GM18511 (cell line): ENCODE results near the gene EHMT1.

Source experiments
- ATAC-seq: cut with Tn5 transposase; IDR thresholded peaks from one replicate; pipeline ENCODE4 v1.9.1; 2021; ENCODE audit warnings: mild to moderate bottlenecking, moderate library complexity; ENCODE audit not compliant: unreplicated experiment

EHMT1 gene

DNA sequence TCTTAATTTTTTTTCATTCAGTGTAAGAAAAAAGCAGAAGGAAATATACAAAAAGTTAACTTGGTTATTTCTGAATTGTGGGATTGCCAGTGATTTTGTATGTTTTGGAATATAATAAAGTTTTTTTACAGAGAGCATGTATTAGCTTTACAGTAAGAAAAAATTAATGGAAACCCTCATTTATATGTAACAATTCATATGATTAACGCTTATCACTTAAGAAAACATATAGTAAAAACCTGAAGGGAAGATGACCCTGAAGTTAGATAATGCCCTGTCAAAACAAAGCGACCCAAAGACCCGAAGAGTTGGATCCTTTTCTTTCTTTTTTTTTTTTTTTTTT is 52.4 kb downstream of the EHMT1 start:
- no peak for ATAC-seq

DNA sequence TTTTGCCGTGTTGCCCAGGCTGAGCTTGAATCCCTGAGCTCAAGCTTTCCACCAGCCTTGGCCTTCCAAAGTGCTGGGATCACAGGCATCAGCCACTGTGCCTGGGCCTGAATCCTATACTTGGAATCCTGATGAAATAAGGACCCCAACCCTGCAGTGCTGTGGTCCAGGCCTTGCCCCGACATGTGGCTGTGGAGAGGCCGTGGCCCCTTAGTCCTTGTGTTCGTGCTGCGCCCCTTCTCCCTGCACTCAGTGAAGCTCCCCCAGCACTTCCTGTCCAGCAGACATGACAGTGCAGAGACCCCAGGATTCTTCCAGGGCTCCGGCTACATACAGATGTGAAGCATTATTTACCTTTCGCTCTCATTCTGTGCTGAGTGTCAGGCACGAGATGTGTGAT is 52.9 kb downstream of the EHMT1 start:
- ATAC-seq: no peak

DNA sequence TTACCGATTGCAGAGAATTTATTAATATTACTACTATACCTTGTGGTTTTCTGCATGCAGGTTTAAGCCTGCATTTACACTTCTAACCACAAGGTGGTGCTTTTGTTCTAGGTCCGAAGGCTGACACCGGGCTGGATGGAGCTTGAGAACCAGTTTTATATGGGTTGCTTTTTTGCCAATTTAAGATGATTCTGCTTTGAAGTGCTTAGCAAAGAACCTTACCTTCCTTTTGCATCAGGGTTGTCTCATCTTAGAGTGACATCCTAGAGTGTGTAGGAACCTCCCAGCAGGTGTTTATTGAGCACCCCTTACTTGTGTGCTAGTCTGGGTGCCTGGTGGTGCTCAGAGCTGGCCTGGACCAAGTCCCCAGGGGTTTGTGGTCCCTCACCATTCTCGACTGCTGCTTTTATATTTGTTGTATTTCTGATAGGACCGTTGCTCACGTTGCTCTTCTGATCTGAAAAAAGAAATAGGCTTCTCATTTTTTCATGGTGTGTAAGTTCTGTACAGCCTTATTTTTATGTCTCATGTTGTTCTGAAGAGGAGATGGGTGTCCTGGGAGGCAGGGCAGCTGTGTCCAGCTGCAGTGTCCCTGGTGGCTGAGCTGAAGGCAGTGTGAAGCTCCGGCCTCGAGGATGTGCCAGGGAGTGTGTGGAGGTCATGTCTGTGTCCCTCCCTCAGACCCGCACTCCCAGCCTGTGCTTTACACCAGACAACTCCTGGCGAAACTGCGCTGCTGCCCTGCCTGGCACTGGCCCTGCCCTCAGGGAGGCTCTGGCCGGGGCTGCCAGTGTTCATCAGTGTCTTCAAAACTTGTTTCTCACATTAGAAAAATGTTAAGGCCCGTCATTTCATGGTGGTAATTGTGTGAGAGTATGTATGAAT is 54.3 kb downstream of the EHMT1 start:
- ATAC-seq: peak; percentile 87

DNA sequence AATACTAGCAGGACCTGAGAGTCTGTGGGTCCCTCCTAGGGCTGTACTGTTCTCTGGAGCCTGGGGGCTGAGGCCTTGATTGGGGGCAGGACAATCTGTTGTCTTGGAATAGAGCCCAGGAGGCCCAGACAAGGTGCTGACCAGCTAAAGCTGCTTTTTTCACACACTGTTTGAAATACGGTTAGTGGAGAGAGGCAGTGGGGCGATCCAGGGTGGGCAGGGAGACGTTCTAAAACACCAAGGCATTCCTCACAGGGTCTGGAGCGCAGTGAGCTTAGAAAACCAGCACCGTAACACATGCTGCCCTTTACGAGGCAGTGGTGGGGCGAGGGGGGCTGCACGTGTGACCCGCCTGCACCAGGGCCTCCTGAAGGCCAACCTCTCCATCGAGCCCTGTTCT is 55.1 kb downstream of the EHMT1 start:
- no peak for ATAC-seq

DNA sequence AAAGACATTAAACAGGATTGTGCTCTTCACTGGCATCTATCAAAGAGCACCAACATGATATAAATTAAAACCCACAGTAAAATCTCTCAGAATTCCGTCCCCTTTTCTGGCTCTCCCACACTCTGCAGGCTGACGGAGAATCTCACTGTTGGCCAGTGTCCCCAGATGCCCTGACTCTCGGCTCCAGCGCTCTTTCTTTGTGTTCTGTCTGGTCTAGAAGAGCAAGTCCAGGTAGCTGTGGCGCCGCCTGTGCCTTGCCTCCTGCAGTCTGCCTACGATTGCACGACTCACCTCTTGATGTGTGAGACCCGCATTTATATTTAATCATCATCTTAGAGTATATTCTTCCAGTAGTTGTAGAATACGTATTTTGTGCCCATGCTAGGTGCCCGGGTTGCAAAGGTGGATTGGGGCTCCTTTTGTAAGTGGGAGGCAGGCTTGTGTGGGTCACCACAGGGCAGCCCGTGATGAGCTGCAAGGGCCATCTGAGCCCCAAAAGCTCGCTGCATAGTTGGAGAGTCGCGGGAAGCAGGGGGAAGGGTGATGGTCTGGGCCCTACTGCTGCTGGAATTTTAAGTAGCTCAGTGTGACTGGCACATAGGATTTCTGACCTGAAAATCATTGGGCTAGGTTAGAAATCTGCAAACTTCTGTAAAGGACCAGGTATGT is 55.6 kb downstream of the EHMT1 start:
- no peak for ATAC-seq

DNA sequence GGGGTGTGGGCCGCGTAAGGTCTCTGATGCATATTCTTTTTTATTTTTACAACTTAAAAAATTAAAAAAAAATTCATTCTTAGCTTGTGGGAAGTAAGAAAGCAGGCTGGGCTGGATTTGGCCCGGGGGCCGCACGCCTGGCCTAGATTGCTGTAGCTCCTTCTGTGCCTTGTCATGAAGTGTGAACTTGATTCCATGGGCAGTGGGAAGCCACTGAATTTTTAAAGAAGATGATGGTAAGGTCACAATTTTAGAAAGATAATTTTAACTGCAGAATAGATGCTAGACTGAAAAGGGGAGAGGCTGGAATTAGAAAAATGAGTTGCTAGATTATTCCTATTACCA is 56.1 kb downstream of the EHMT1 start:
- ATAC-seq: no peak

DNA sequence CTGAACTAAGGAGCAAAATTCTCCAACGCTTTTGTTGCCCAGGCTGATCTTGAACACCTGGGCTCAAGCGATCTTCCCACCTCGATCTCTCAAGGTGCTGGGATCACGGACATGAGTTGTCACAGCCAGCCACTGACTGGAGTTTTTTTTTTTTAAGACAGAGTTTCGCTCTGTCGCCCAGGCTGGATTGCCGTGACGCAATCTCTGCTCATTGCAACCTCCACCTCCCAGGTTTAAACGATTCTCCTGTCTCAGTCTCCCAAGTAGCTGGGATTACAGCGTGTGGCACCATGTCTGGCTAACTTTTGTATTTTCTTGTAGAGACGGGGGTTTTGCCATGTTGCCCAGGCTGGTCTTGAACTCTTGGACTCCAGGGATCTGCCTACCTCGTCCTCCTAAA is 58.2 kb downstream of the EHMT1 start:
- no peak for ATAC-seq

DNA sequence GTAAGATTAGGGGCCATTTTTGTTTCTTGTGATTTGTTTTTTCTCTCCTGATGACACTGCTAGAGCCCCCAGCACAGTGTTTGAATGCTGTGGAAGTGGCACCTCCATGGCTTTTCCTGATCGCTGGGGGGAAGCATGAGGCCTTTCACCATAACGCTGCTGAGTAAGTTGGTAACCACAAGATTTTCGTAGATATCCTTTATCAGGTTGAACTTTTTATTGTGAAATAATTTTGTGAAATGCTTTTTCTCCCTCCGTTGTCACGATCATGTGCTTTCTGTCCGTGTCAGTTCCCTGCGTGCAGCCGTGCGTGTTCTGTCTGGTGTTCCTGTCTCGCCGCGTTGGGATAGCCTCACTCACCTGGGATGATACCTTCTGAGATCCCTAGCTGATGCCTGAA is 59.4 kb downstream of the EHMT1 start:
- ATAC-seq: no peak

DNA sequence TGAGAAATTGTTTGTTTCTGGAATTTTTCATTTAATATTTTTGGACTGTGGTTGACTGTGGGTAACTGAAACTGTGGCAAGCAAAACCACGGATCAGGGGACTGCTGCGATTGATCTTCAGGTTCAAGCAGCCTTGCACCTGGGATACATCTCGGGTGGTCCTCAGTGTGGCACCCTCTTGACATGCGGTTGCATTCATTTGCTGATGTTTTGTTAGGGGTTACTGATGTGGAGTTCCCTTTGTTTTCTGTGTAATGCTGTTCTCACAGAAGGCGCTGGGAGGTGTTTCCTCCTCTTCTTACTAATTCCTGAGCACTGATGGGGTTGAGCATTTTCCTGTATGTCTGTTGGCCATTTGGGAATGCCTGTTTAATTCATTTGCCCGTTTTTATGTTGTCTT is 60.4 kb downstream of the EHMT1 start:
- ATAC-seq: no peak

DNA sequence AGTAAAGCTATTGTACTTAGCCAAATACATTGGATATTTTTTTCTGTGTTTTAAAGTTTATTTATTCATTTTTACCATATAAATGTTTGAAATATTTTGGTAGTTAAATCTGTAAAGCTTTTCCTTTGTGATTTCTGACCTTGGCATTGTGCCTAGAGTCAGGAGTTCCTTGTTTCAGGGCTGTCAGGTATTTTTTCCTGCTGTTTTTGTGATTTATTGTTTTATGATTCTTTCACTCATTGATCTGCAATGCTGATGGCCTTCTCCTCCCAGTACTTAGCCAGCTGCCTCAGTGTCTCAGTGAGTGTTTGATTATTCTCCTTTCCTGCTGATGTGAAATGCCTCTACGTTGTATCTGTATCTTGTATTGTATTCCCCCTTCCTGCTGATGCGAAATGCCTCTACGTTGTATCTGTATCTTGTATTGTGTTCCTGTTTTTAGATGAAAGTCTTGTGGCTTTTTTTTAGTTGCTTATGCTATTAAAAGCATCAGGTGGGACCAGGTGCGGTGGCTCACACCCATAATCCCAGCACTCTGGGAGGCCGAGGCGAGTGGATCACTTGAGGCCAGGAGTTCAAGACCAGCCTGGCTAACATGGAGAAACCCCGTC is 61.0 kb downstream of the EHMT1 start:
- ATAC-seq: no peak

DNA sequence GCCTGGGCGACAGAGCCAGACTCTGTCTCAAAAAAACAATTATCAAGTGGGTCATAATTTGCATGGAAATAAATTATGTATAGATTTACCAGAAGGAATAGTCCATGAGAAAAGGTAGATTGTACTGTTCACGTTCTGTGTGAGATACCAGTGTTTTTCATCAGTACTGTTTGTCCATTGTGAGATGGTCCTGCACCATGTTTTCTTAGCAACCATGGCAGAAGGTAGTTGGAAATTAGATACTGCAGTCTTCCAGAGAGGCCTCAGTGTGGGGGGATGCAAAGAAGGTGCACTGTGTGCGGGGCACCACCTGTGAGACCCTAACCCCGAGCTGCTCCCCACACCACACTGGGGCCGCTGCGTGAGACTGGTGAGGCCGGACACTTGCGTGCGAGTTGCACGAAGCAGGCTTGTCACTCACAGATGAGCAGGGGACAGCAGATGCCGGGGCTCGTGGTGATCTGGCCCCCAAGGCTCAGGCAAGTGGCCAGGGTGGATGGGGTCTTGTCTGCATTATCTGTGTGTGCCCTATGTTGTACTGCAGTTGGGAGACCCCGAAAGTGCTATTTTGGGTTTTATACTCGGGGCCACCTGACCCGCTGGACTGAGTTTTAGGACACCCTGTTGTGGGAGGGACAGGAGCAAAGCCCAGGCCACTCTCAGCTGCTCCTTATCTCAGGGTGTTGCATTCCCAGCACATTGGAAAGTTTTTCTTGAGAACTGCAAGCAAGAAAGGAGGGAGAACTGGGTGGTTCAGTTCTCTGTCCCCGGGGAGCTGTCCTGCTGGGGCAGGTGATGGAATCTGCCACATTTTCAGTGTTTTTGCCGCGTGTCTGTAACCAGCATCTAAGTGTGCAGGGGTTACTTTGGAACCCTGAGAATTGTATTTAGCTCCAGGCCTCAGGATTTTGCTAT is 61.9 kb downstream of the EHMT1 start:
- ATAC-seq: no peak

DNA sequence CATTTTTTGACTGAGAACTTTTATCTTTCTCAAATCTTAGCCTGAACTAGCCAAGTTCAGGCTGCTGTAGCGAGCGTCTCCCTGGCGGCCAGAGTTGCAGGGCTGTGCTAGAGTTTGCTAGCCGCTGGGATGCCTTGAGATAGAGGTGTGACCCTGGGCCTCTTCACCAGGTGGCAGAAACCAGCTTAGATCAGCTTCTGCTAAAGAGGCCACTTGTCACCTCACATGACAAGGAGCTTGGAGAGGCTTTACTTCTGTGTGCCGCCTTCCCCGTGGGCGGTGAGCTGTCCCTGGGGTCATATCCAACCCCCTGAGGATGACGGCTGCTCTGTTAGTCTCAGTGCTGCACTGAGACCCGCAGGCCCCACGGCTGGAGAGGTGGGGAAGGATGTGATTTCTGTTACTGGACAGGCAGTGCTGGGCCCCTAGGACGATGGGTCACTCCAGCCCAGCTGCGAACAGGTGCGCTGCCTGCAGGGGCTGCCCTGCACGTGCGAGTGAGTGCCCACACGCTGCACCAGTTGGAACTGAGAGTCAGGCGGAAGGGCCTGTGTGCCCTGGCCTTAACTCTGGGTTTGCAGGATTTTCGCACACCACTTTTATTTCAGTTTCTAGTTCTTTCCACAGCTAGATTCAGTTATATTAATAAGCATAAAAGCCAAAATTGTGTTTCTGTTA is 63.8 kb downstream of the EHMT1 start:
- no peak for ATAC-seq

DNA sequence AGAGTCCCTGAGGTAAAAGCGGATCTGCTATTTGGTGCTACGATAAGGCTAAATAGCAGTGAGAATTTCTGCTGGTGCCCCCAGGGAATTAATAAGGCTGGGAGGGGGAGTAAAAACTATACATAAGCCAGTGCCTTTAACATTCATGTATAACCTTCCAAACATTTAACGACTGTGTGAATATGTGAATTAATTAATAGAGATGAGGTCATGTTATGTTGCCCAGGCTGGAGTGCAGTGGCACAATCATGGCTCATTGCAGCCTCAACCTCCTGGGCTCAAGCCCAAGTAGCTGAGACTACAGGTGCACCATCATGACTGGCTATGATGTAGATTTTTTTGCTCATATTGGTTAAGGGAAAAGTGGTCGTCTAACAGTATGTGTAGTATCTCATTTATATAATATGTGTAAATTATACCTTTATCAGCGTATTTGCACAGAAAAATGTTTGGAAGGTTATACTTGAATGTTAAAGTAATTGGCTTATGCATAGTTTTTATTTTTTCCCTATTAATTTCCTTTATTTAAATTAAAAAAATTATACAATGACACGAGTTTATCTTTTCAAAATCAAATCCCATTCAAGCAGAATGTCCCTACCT is 64.6 kb downstream of the EHMT1 start:
- ATAC-seq: no peak

DNA sequence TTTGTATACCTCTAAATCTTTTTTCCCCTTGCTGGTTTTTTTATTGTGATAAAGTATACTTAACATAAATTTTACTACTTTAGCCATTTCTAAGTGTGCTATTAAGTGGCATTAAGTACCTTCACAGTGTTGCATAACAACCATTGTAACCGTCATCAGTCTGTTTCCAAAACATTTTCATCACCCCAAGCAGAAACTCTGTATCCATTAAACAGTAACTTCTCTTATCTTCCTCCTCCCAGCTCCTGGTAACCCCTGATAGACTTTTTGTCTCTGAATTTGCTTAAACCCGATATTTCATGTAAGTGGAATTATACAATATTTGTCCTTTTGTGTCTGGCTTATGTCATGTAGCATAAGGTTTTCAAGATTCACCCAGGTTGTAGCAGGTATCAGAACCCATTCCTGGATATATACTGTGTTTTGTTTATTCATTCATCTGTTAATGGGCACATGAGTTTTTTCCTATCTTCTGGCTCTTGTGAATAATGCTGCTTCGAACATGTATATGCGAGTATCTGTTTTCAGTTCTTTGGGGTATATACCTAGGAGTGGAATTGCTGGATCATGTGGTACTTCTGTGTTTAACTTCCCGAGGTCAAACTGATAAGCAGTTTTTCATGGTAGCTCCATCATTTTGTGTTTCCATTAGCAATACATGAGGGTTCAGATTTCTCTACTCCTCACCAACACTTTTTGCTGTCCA is 66.4 kb downstream of the EHMT1 start:
- ATAC-seq: no peak

DNA sequence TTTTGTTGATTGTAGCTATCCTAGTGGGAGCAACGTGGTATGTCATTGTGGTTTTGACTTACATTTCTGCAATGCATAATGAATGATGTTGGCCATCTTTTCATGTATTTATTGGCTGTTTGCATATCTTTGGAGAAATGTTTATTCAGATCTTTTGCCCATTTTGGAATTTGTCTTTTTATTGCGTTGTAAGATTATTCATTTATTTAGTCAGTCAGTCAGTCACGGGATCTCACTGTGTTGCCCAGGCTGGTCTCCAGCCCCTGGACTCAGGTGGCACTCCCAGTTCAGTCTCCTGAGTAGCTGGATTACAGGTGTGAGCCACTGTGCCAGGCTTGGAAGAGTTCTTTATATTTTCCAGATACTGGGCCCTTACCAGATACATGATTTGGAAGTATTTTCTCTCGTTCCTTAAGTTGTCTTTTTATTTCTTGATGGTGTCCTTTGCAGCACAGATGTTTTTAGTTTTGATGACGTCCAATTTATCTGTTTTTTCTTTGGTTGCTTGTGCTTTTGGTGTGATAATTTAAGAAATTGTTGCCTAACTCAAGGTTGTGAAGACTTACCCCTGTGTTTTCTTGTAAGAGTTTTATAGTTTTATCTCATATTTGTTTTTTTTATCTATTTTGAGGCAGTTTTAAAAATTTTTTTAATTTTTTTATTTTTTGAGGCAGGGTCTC is 67.1 kb downstream of the EHMT1 start:
- ATAC-seq: no peak

DNA sequence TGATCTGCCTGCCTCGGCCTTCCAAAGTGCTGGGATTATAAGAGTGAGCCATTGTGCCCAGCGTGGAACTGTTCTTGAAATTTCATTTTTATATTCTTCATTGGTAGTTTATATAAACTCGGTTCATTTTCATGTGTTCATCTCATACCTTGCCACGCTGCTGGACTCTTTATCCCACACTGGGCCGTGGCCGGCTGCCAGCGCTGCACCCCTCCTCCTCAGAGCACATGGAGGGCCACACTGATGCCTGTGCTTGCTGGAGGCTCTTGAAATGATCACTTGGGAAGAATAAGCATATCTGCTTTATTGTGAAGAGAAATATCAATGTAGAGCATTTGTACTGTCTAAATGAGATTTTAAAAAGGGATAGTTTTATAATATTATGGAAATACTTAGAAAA is 69.5 kb downstream of the EHMT1 start:
- ATAC-seq: no peak

DNA sequence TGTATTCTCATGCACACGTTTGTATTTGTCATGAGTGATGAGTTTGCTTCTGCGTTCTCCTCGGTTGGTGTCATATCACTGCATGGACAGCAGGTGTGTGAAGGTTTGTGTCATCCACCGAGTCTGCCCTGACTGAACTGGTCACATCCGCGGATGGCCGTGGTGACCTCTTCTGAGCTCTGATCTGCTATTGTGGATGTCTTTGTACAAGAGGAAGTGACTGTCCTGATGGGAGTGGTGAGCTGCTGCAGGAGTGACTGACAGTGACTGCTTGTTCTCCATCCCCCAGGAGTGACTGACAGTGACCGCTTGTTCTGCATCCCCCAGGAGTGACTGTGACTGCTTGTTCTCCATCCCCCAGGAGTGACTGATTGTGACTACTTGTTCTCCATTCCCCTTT is 69.9 kb downstream of the EHMT1 start:
- no peak for ATAC-seq

DNA sequence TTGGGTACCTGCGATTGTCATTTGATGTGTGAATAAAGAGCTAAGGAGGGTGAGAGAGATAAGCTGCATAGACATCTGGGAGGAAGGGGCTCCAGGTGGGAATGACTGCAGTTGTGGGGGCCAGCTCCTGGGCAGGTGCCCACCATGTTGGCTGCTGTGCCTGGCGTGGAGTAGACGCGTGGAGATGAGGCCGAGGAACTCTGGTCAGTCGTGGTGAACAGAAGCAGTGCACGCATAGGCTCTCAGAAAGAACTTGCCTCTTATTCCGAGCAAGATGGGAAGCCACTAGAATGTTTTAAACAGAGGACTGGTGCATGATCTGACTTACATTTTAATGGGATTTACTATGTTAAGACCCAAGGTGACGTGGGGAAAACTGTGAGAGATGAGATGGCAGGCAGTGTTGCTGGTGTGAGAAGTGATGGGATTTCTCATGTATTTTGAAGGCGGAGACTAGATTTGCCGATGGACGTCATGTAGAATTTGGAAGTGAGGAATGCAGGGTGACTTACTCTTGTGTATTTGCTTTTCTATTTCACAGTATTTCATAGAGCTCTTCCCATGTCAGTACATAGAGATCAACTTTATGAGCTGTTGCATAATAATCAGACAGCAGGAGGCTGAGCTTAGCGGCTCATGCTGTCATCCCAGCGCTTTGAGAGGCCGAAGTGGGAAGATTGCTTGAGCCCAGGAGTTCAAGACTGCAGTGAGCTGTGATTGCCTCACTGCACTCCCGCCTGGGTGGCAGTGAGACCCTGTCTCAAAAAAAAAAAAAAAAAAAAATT is 71.1 kb downstream of the EHMT1 start:
- ATAC-seq: no peak
